Measurements from ENCODE around the gene HOXD12. TPM values are rescaled to one million over a fixed set of nuclear protein-coding genes. Genes with fewer than 3 reads are reported as not detected.

Gene HOXD12
- total RNA-seq, 2 donors from 2014 or later, result not detected

GRCh38 chr2:176101216-176101830 is 1.7 kb downstream of the HOXD12 start:
- no peak for DNase-seq (ENCODE audit: low spot score)
- intact Hi-C loops (cut with DNase I), result no loop called here

- intact Hi-C loops (cut with DNase I), result no loop called here
- DNase-seq (ENCODE audit: low spot score), result no peak
These were observed 2.2 kb downstream of the HOXD12 start for GRCh38 chr2:176101842-176102241.

GRCh38 chr2:176102309-176102866 is 2.8 kb downstream of the HOXD12 start:
- no peak for DNase-seq (ENCODE audit: low spot score)
- intact Hi-C loops (cut with DNase I), result no loop called here

GRCh38 chr2:176103194-176103593 is 3.6 kb downstream of the HOXD12 start:
- no peak for DNase-seq (ENCODE audit: low spot score)
- intact Hi-C loops (cut with DNase I), result no loop called here

- DNase-seq (ENCODE audit: low spot score), result peak; percentile 64
- intact Hi-C loops (cut with DNase I), result no loop called here
These were observed 4.2 kb downstream of the HOXD12 start for GRCh38 chr2:176103742-176104315.

GRCh38 chr2:176104316-176105077 is 4.9 kb downstream of the HOXD12 start:
- intact Hi-C loops (cut with DNase I), result no loop called here
- DNase-seq (ENCODE audit: low spot score), result peak; percentile 74

- intact Hi-C loops (cut with DNase I), result no loop called here
- peak; percentile 46 for DNase-seq (ENCODE audit: low spot score)
These were observed 5.6 kb downstream of the HOXD12 start for GRCh38 chr2:176105078-176105729.

- intact Hi-C loops (cut with DNase I), result no loop called here
- peak; percentile 52 for DNase-seq (ENCODE audit: low spot score)
These were observed 6.4 kb downstream of the HOXD12 start for GRCh38 chr2:176105730-176106580.

GRCh38 chr2:176106581-176107539 is 7.3 kb downstream of the HOXD12 start, which contains the start of gene HOXD11:
Gene HOXD11 (plus strand): TSS chr2:176107280. CDS start chr2:176107356, 76 bp downstream.
- intact Hi-C loops (cut with DNase I), result no loop called here
- peak; percentile 83 for DNase-seq (ENCODE audit: low spot score)

GRCh38 chr2:176107731-176108181 is 8.2 kb downstream of the HOXD12 start:
- intact Hi-C loops (cut with DNase I), result no loop called here
- DNase-seq (ENCODE audit: low spot score), result peak; percentile 76

GRCh38 chr2:176109192-176109901 is 9.8 kb downstream of the HOXD12 start:
- DNase-seq (ENCODE audit: low spot score), result no peak
- intact Hi-C loops (cut with DNase I), result no loop called here

- intact Hi-C loops (cut with DNase I), result no loop called here
These were observed 10.4 kb downstream of the HOXD12 start for GRCh38 chr2:176109946-176110345.

GRCh38 chr2:176110415-176111308 is 11.1 kb downstream of the HOXD12 start:
- no peak for DNase-seq (ENCODE audit: low spot score)
- intact Hi-C loops (cut with DNase I), result no loop called here

More at GRCh38 chr2:176109946-176110345, 10.4 kb downstream of the HOXD12 start:
- DNase-seq (ENCODE audit: low spot score), result no peak

GRCh38 chr2:176111309-176111663 is 11.7 kb downstream of the HOXD12 start:
- intact Hi-C loops (cut with DNase I), result no loop called here
- DNase-seq (ENCODE audit: low spot score), result peak; percentile 83

GRCh38 chr2:176111846-176112374 is 12.3 kb downstream of the HOXD12 start:
- DNase-seq (ENCODE audit: low spot score), result peak; percentile 78
- intact Hi-C loops (cut with DNase I), result no loop called here
